Pancreas (tissue), 10 donors: Measurements from ENCODE around the gene JKAMP. TPM values are rescaled to one million over a fixed set of nuclear protein-coding genes. Genes with fewer than 3 reads are reported as not detected.

ENCODE experiments used
- ATAC-seq, 4 donors: fragments of 200-7000 bp; cut with Tn5 transposase; one replicate each; pipeline versions ENCODE4 v1.8.0 to v1.9.1; 2020; ENCODE audit warnings: mild to moderate bottlenecking in 4 of 4, moderate library complexity in 4 of 4
- DNase-seq, 6 donors: peaks; one replicate each; pipeline ENCODE4 v3.0.0-alpha.2; 2020
- FAIRE-seq: peaks from 2 replicates; lab custom pipeline; 2012; peaks lifted over from hg19 to GRCh38; lab: Jason Lieb, UNC
- H3K27ac ChIP-seq, 4 donors: fragments of 200-600 bp; sonication (generic); 1 replicate in 3 of 4; 2 replicates in 1 of 4; pipeline versions ENCODE4 v1.5.0 to v1.8.0; 2020
- H3K27me3 ChIP-seq, 4 donors: fragments of 200-600 bp; one replicate each; pipeline ENCODE4 v1.8.0; 2021
- H3K36me3 ChIP-seq, 3 donors: fragments of 200-600 bp; sonication (generic) in 1 of 3; one replicate each; pipeline versions ENCODE4 v1.5.0 to v1.8.0; 2020 to 2021
- H3K4me1 ChIP-seq, 3 donors: fragments of 200-600 bp; one replicate each; pipeline ENCODE4 v1.8.0; 2021
- H3K4me3 ChIP-seq, 4 donors: fragments of 200-600 bp; sonication (generic) in 2 of 4; one replicate each; pipeline versions ENCODE4 v1.5.0 to v1.8.0; 2020 to 2021
- H3K9me3 ChIP-seq, 4 donors: fragments of 200-600 bp; one replicate each; pipeline ENCODE4 v1.8.0; 2021
- CTCF ChIP-seq, 4 donors: fragments of 200-600 bp; sonication (generic) in 3 of 4; IDR thresholded peaks; one replicate each; pipeline versions ENCODE4 v1.5.0 to v1.8.0; 2021; ENCODE audit warnings: antibody characterized with exemption in 4 of 4
- WGBS, 2 donors: extraction: QIAGEN DNeasy Blood & Tissue Kit; methylation state at CpG; one replicate each; pipeline ENCODE4 v1.1.7; 2013; 5-methylcytosine and 5-hydroxymethylcytosine counted together
- intact Hi-C, 3 donors: fragments of 100-400 bp; cut with DNase I; formaldehyde crosslinking; loops; one replicate each; pipeline versions ENCODE4 v1.11.1 to v1.14.2; 2022
- polyA plus RNA-seq, 2 donors: library from polyadenylated mRNA; stranded (reverse); fragments of 200-250 nt; gene quantifications; one replicate each; pipeline ENCODE4 v1.2.3, GENCODE V29; 2013
- total RNA-seq, 6 donors: library from RNA; stranded (reverse); fragmentation: NEBNext Ultra II Directional in 4 of 6; extraction: Animal tissue kit (Norgen Biotek cat#: 25700) in 4 of 6; gene quantifications; one replicate each; pipeline versions ENCODE4 v1.2.1 to v1.2.4, GENCODE V29; 2021 to 2023
- donor health status: healthy with polysubstance abuse.
- donor health status: DM: no; HTN: no; CAD: no; lungs with moderate emphysema.
- donor health status: DM: no; HTN: no; CAD: no.
- donor health status: control.
- donor health status: control.
- donor health status: Bipolar disorder and iron deficiency.
- donor health status: DM: yes; HTN: yes; CAD: no.
- donor health status: DM: no; HTN: no; CAD: no.
- donor health status: DM: no; HTN: no; CAD: no.
- donor health status: DM: yes; HTN: yes; CAD: no.

The JKAMP gene
- total and polyA plus RNA-seq, 8 donors, result 7.7 to 32.1 (median 13.9) TPM

GRCh38 chr14:59509101-59509500 lies 24.8 kb downstream of the JKAMP start:
- FAIRE-seq, result no peak

GRCh38 chr14:59510001-59510400 lies 25.7 kb downstream of the JKAMP start:
- ATAC-seq (no peak), DNase-seq (no peak), FAIRE-seq (no peak)
- no peaks in the 10 kb centered on the region for H3K36me3 ChIP-seq
- no peak for TF ChIP-seq CTCF (IDR thresholded peaks at IDR 0.05)
- H3K4me3 ChIP-seq, result no peak overlapping the region
- no peak overlapping the region for H3K27ac ChIP-seq
- H3K9me3 ChIP-seq, result no peaks in the 10 kb centered on the region
- H3K4me1 ChIP-seq, result no peaks in the 10 kb centered on the region
- intact Hi-C loops, result no loop called here
- H3K27me3 ChIP-seq, result no peaks in the 10 kb centered on the region
- 82 to 89% methylated on average over 2 of the region's 2 CpGs for WGBS, 2 donors

More at GRCh38 chr14:59509101-59509500, 24.8 kb downstream of the JKAMP start:
- no peak overlapping the region for H3K4me3 ChIP-seq
- ATAC-seq (no peak), DNase-seq (no peak)
- no peaks in the 10 kb centered on the region for H3K9me3 ChIP-seq
- TF ChIP-seq CTCF (IDR thresholded peaks at IDR 0.05), result no peak
- no peaks in the 10 kb centered on the region for H3K27me3 ChIP-seq
- H3K36me3 ChIP-seq, result no peaks in the 10 kb centered on the region
- H3K4me1 ChIP-seq, result no peaks in the 10 kb centered on the region
- intact Hi-C loops, result no loop called here
- WGBS, 2 donors, result 60 to 75% methylated on average over 3 of the region's 3 CpGs
- no peak overlapping the region for H3K27ac ChIP-seq

- H3K27ac ChIP-seq, result no peak overlapping the region
- FAIRE-seq (no peak), ATAC-seq (no peak), DNase-seq (no peak)
- no peaks in the 10 kb centered on the region for H3K9me3 ChIP-seq
- H3K27me3 ChIP-seq, result no peaks in the 10 kb centered on the region
- H3K4me3 ChIP-seq, result no peak overlapping the region
- no peaks in the 10 kb centered on the region for H3K4me1 ChIP-seq
- WGBS, 2 donors, result 40 to 46% methylated on average over 3 of the region's 3 CpGs
- intact Hi-C loops, result no loop called here
- no peak for TF ChIP-seq CTCF (IDR thresholded peaks at IDR 0.05)
- no peaks in the 10 kb centered on the region for H3K36me3 ChIP-seq
Observed at GRCh38 chr14:59510966-59511365, 26.6 kb downstream of the JKAMP start.

- no peak for DNase-seq
- Histone ChIP-seq H3K4me1 (no peaks in the 10 kb centered on the region), H3K4me3 (no peak overlapping the region), H3K36me3 (no peaks in the 10 kb centered on the region), H3K27ac (no peak overlapping the region), H3K27me3 (no peaks in the 10 kb centered on the region), H3K9me3 (no peaks in the 10 kb centered on the region)
- WGBS, 2 donors, result 56 to 67% methylated on average over 4 of the region's 4 CpGs
- no peak for FAIRE-seq
- TF ChIP-seq CTCF (IDR thresholded peaks at IDR 0.05), result peak in 2 of 4 donors; percentile 7 to 13
- intact Hi-C loops, result no loop called here
- ATAC-seq, result peak in 1 of 4 donors; percentile 29
Observed at GRCh38 chr14:59511916-59512575, 27.7 kb downstream of the JKAMP start.

GRCh38 chr14:59520224-59520623 lies 35.9 kb downstream of the JKAMP start:
- FAIRE-seq, result no peak
- intact Hi-C loops, result no loop called here
- Histone ChIP-seq H3K9me3 (no peaks in the 10 kb centered on the region), H3K4me3 (no peak overlapping the region), H3K36me3 (no peaks in the 10 kb centered on the region), H3K27ac (no peak overlapping the region), H3K27me3 (no peaks in the 10 kb centered on the region), H3K4me1 (no peaks in the 10 kb centered on the region)
- no peak for TF ChIP-seq CTCF (IDR thresholded peaks at IDR 0.05)
- no peak for DNase-seq
- ATAC-seq, result no peak
- WGBS, 2 donors, result 65 to 74% methylated on average over 3 of the region's 3 CpGs
